ENCODE measurements around the gene ACTL9.

DNA sequence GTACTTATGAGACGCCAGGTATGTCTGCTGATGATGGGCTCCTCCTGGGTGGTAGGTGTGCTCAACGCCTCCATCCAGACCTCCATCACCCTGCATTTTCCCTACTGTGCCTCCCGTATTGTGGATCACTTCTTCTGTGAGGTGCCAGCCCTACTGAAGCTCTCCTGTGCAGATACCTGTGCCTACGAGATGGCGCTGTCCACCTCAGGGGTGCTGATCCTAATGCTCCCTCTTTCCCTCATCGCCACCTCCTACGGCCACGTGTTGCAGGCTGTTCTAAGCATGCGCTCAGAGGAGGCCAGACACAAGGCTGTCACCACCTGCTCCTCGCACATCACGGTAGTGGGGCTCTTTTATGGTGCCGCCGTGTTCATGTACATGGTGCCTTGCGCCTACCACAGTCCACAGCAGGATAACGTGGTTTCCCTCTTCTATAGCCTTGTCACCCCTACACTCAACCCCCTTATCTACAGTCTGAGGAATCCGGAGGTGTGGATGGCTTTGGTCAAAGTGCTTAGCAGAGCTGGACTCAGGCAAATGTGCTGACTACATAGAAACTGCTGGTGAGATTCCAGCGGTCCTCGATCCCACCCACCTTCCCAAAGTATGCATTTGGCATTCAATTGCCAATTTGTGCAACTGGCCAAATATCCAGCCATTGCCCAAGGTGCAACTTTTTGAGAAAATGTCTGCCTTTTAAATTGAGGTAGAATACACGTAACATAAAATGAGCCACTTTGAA, 33.0 kb upstream of the ACTL9 start:
- no peak for TF ChIP-seq POLR2A (IDR thresholded peaks at IDR 0.05)
- TF ChIP-seq, protein P1, sequence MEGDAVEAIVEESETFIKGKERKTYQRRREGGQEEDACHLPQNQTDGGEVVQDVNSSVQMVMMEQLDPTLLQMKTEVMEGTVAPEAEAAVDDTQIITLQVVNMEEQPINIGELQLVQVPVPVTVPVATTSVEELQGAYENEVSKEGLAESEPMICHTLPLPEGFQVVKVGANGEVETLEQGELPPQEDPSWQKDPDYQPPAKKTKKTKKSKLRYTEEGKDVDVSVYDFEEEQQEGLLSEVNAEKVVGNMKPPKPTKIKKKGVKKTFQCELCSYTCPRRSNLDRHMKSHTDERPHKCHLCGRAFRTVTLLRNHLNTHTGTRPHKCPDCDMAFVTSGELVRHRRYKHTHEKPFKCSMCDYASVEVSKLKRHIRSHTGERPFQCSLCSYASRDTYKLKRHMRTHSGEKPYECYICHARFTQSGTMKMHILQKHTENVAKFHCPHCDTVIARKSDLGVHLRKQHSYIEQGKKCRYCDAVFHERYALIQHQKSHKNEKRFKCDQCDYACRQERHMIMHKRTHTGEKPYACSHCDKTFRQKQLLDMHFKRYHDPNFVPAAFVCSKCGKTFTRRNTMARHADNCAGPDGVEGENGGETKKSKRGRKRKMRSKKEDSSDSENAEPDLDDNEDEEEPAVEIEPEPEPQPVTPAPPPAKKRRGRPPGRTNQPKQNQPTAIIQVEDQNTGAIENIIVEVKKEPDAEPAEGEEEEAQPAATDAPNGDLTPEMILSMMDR (IDR thresholded peaks at IDR 0.05): no peak
